Transverse colon (tissue), 3 donors: ENCODE measurements around the gene PEX14.

Experiments used
- EP300 ChIP-seq: sonication (generic); formaldehyde crosslinking; IDR thresholded peaks from one replicate; pipeline ENCODE4 v1.6.1; 2017; ENCODE audit warnings: antibody characterized with exemption, low read depth
- TF ChIP-seq, protein P1 (sequence below), 5 experiments: fragments of 200-600 bp in 3 of 5; fragments of 450-650 bp in 2 of 5; sonication (generic) in 3 of 5; IDR thresholded peaks; 1 replicate in 2 of 5; 2 replicates in 3 of 5; pipeline ENCODE4 v1.5.1; 2016 to 2017; ENCODE audit warnings: antibody characterized with exemption in 5 of 5, inconsistent platforms in 3 of 5, mild to moderate bottlenecking in 2 of 5, moderate library complexity in 1 of 5

DNA sequence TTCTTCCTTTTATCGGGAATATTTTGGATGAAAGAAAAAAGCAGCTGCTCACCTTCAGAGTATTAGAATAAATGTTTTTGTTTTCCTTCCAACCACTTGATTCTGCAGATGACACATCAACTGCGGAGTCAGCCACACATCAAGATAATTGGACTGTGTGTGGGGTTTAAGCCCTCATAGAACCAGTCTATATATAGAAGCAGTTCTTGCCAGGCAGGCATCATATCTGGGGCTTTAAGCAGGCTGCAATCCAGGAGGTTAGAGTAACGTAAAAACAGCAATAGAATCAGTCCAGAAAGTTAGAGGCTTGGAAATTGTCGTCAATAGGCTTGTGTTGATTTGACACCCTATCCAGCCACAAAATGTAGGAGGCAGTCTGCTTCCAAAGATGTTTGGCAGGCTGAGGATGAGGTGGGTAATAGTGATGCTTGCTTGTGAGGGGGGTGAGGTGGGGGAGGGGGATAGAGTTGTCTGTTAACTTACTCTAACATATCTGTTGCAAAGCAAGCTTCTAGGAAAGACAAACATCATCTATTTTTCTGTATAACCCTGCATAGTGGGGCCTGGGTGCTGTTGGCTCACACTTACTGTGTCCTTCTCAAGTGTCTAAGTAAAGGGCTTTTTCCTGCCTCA is 64.8 kb downstream of the PEX14 start:
- TF ChIP-seq, protein P1, sequence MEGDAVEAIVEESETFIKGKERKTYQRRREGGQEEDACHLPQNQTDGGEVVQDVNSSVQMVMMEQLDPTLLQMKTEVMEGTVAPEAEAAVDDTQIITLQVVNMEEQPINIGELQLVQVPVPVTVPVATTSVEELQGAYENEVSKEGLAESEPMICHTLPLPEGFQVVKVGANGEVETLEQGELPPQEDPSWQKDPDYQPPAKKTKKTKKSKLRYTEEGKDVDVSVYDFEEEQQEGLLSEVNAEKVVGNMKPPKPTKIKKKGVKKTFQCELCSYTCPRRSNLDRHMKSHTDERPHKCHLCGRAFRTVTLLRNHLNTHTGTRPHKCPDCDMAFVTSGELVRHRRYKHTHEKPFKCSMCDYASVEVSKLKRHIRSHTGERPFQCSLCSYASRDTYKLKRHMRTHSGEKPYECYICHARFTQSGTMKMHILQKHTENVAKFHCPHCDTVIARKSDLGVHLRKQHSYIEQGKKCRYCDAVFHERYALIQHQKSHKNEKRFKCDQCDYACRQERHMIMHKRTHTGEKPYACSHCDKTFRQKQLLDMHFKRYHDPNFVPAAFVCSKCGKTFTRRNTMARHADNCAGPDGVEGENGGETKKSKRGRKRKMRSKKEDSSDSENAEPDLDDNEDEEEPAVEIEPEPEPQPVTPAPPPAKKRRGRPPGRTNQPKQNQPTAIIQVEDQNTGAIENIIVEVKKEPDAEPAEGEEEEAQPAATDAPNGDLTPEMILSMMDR (IDR thresholded peaks at IDR 0.05), result no peak
- no peak for TF ChIP-seq EP300
